OCI-LY1 (cell line): ENCODE results near the gene DNAAF9.
"Not testable (repeated sequence)": the region's sequence is repeated elsewhere in the genome, so short reads cannot be mapped to it uniquely, and the experiment has no call there.

ENCODE experiments used
- H2AFZ ChIP-seq: fragments of 200-600 bp; sonication (generic), shearing (Covaris generic); 2 replicates; pipeline ENCODE4 v1.6.0; 2014; ENCODE audit warnings: antibody characterized with exemption, mild to moderate bottlenecking, low read length
- H3F3A ChIP-seq: fragments of 200-600 bp; sonication (generic), shearing (Covaris generic); 2 replicates; pipeline ENCODE4 v1.6.0; 2014; ENCODE audit warnings: mild to moderate bottlenecking, antibody characterized with exemption, low read length, moderate library complexity; ENCODE audit not compliant: insufficient read depth
- H3K27ac ChIP-seq: fragments of 200-600 bp; sonication (generic); 2 replicates; pipeline ENCODE4 v1.5.1; 2014; ENCODE audit warnings: low read length, mixed run types, mild to moderate bottlenecking, low read depth; ENCODE audit not compliant: poor library complexity, severe bottlenecking
- H3K27me3 ChIP-seq: fragments of 200-600 bp; sonication (generic); 2 replicates; pipeline ENCODE4 v1.6.0; 2014; ENCODE audit warnings: antibody characterized with exemption, mild to moderate bottlenecking, low read length, moderate library complexity; ENCODE audit not compliant: insufficient read depth
- H3K36me3 ChIP-seq: fragments of 200-600 bp; sonication (generic); 2 replicates; pipeline ENCODE4 v1.6.1; 2014; ENCODE audit warnings: mild to moderate bottlenecking, antibody characterized with exemption, low read length, moderate library complexity, mixed read lengths; ENCODE audit not compliant: insufficient read depth
- H3K4me1 ChIP-seq: fragments of 200-600 bp; sonication (generic); 2 replicates; pipeline ENCODE4 v1.5.1; 2014; ENCODE audit warnings: mild to moderate bottlenecking, low read length, moderate library complexity; ENCODE audit not compliant: insufficient read depth, severe bottlenecking
- H3K4me2 ChIP-seq: fragments of 200-600 bp; sonication (generic), shearing (Covaris generic); 2 replicates; pipeline ENCODE4 v1.6.1; 2014; ENCODE audit warnings: low read length
- H3K4me3 ChIP-seq: fragments of 200-600 bp; sonication (generic); 2 replicates; pipeline ENCODE4 v1.5.1; 2014; ENCODE audit warnings: low read length, low read depth, mild to moderate bottlenecking, mixed read lengths; ENCODE audit not compliant: poor library complexity, severe bottlenecking
- H3K79me2 ChIP-seq: fragments of 200-600 bp; shearing (Covaris generic); 2 replicates; pipeline ENCODE4 v1.6.1; 2016; ENCODE audit warnings: mixed run types, low read length, mixed read lengths; ENCODE audit not compliant: insufficient read depth
- H3K9ac ChIP-seq: fragments of 200-600 bp; sonication (generic), shearing (Covaris generic); 2 replicates; pipeline ENCODE4 v1.6.1; 2014; ENCODE audit warnings: mild to moderate bottlenecking, low read length, mixed read lengths
- H3K9me2 ChIP-seq: fragments of 200-600 bp; sonication (generic), shearing (Covaris generic); 2 replicates; pipeline ENCODE4 v1.6.1; 2014; ENCODE audit warnings: low read depth, mild to moderate bottlenecking, low read length, mixed read lengths
- H3K9me3 ChIP-seq: fragments of 200-600 bp; shearing (Covaris generic); 2 replicates; pipeline ENCODE4 v1.6.1; 2014; ENCODE audit warnings: low read length, mixed read lengths
- H4K20me1 ChIP-seq: fragments of 200-600 bp; sonication (generic), shearing (Covaris generic); 2 replicates; pipeline ENCODE4 v1.6.0; 2016; ENCODE audit warnings: mild to moderate bottlenecking, low read length; ENCODE audit not compliant: insufficient read depth
- EZH2 ChIP-seq: fragments of 200-600 bp; sonication (generic), shearing (Covaris generic); IDR thresholded peaks from 2 replicates; pipeline ENCODE4 v1.8.0; 2017; ENCODE audit warnings: borderline replicate concordance, mixed run types, mild to moderate bottlenecking, antibody characterized with exemption, low read length, moderate library complexity, mixed read lengths
- TF ChIP-seq, protein P1 (sequence below): fragments of 200-600 bp; sonication (generic), shearing (Covaris generic); IDR thresholded peaks from 2 replicates; pipeline ENCODE4 v1.5.1; 2017; ENCODE audit warnings: mild to moderate bottlenecking, antibody characterized with exemption, low read length, moderate library complexity, mixed read lengths

Gene DNAAF9

DNA sequence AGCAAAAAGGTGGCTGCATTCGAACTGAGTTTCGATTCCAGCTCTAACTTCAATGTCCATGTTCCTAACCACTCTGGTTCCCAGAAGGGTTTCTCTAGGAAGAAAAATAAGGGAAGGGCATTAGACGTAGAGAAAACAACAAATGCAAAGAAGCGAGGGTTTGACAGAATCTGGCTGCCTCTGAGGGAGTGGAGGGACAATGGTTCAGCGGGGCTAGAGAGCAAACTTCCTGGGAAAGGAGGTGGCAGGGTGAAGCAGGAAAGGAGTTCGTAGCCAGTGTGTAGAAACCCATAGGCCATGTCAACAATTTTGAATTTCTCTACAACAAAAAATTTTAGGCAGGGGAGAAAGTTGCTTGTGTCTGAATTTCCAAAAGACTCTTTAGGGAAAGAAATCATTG, 14.5 kb upstream of the DNAAF9 start:
- Histone ChIP-seq H3K4me3 (no peak overlapping the region), H3K27me3 (no peaks in the 10 kb centered on the region), H3K4me2 (no peak overlapping the region), H3K4me1 (no peaks in the 10 kb centered on the region), H3F3A (no peaks in the 10 kb centered on the region), H3K9me3 (no peaks in the 10 kb centered on the region), H4K20me1 (no peaks in the 10 kb centered on the region), H3K79me2 (no peaks in the 10 kb centered on the region), H3K9ac (no peak overlapping the region), H2AFZ (no peak overlapping the region), H3K9me2 (no peaks in the 10 kb centered on the region), H3K27ac (no peak overlapping the region), H3K36me3 (no peaks in the 10 kb centered on the region)
- no peak for TF ChIP-seq EZH2
- TF ChIP-seq, protein P1, sequence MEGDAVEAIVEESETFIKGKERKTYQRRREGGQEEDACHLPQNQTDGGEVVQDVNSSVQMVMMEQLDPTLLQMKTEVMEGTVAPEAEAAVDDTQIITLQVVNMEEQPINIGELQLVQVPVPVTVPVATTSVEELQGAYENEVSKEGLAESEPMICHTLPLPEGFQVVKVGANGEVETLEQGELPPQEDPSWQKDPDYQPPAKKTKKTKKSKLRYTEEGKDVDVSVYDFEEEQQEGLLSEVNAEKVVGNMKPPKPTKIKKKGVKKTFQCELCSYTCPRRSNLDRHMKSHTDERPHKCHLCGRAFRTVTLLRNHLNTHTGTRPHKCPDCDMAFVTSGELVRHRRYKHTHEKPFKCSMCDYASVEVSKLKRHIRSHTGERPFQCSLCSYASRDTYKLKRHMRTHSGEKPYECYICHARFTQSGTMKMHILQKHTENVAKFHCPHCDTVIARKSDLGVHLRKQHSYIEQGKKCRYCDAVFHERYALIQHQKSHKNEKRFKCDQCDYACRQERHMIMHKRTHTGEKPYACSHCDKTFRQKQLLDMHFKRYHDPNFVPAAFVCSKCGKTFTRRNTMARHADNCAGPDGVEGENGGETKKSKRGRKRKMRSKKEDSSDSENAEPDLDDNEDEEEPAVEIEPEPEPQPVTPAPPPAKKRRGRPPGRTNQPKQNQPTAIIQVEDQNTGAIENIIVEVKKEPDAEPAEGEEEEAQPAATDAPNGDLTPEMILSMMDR, result no peak

GRCh38 chr20:3420211-3420707, 12.8 kb upstream of the DNAAF9 start:
- Histone ChIP-seq H3F3A (no peaks in the 10 kb centered on the region), H2AFZ (no peak overlapping the region), H3K79me2 (no peaks in the 10 kb centered on the region), H3K4me2 (no peak overlapping the region), H3K9ac (no peak overlapping the region), H3K9me3 (no peaks in the 10 kb centered on the region), H3K27me3 (no peaks in the 10 kb centered on the region), H3K4me3 (no peak overlapping the region), H3K27ac (no peak overlapping the region), H3K9me2 (no peaks in the 10 kb centered on the region), H3K4me1 (no peaks in the 10 kb centered on the region), H3K36me3 (no peaks in the 10 kb centered on the region), H4K20me1 (no peaks in the 10 kb centered on the region)
- TF ChIP-seq, protein P1, result no peak
- no peak for TF ChIP-seq EZH2

GRCh38 chr20:3418161-3418560, 10.7 kb upstream of the DNAAF9 start:
- not testable (repeated sequence) for H3K27ac ChIP-seq, H2AFZ ChIP-seq, H4K20me1 ChIP-seq, H3K4me1 ChIP-seq, H3K27me3 ChIP-seq, H3K9me3 ChIP-seq, H3K79me2 ChIP-seq, H3K4me3 ChIP-seq, H3K9ac ChIP-seq, H3F3A ChIP-seq, H3K9me2 ChIP-seq, H3K4me2 ChIP-seq, H3K36me3 ChIP-seq

- Histone ChIP-seq H3K9me2 (no peaks in the 10 kb centered on the region), H3K9me3 (no peaks in the 10 kb centered on the region), H3K36me3 (no peaks in the 10 kb centered on the region), H3K27ac (no peak overlapping the region), H3K27me3 (peaks cover 6% of the 10 kb centered on the region; the same call in 1 of the 2 replicates), H4K20me1 (no peaks in the 10 kb centered on the region), H3F3A (no peaks in the 10 kb centered on the region), H3K9ac (no peak overlapping the region), H3K79me2 (no peaks in the 10 kb centered on the region), H3K4me2 (no peak overlapping the region), H3K4me1 (no peaks in the 10 kb centered on the region), H2AFZ (no peak overlapping the region), H3K4me3 (no peak overlapping the region)
- TF ChIP-seq EZH2, result no peak
- TF ChIP-seq, protein P1, result no peak
Observed at GRCh38 chr20:3414122-3414521, 6.7 kb upstream of the DNAAF9 start.
